Liver (tissue), 9 donors: ENCODE results near the gene IREB2. TPM values are rescaled to one million over a fixed set of nuclear protein-coding genes. Genes with fewer than 3 reads are reported as not detected.

Experiments used
- DNase-seq: peaks from one replicate; pipeline ENCODE4 v3.0.0-alpha.2; 2017; ENCODE audit warnings: low spot score
- H3K27ac ChIP-seq, 2 donors: one replicate each; pipeline ENCODE4 v1.7.0; 2013; ENCODE audit warnings: inconsistent platforms in 2 of 2, low read length in 2 of 2, control low read depth in 1 of 2, low read depth in 1 of 2, mild to moderate bottlenecking in 1 of 2
- H3K27me3 ChIP-seq, 4 donors: one replicate each; pipeline versions ENCODE4 v1.6.1 to v1.7.0; 2013; ENCODE audit warnings: low read length in 3 of 4, inconsistent platforms in 1 of 4, mild to moderate bottlenecking in 1 of 4, moderate library complexity in 1 of 4; ENCODE audit not compliant: control insufficient read depth in 4 of 4, insufficient read depth in 4 of 4
- H3K36me3 ChIP-seq, 4 donors: one replicate each; pipeline versions ENCODE4 v1.6.1 to v1.7.0; 2013; ENCODE audit warnings: low read length in 3 of 4, mild to moderate bottlenecking in 3 of 4, low read depth in 1 of 4, moderate library complexity in 1 of 4; ENCODE audit not compliant: control insufficient read depth in 4 of 4, insufficient read depth in 3 of 4
- H3K4me1 ChIP-seq, 4 donors: one replicate each; pipeline versions ENCODE4 v1.6.1 to v1.7.0; 2013; ENCODE audit warnings: low read length in 3 of 4, mild to moderate bottlenecking in 3 of 4, moderate library complexity in 1 of 4; ENCODE audit not compliant: control insufficient read depth in 4 of 4, insufficient read depth in 4 of 4
- H3K4me3 ChIP-seq, 3 donors: one replicate each; pipeline versions ENCODE4 v1.6.1 to v1.7.0; 2013; ENCODE audit warnings: low read length in 3 of 3, control low read depth in 1 of 3, low read depth in 1 of 3, mild to moderate bottlenecking in 1 of 3
- H3K9ac ChIP-seq, 2 donors: one replicate each; pipeline ENCODE4 v1.7.0; 2013; ENCODE audit warnings: low read length in 2 of 2, mild to moderate bottlenecking in 2 of 2, moderate library complexity in 2 of 2, control low read depth in 1 of 2, low read depth in 1 of 2
- H3K9me3 ChIP-seq, 4 donors: one replicate each; pipeline versions ENCODE4 v1.6.1 to v1.7.0; 2013; ENCODE audit warnings: low read length in 3 of 4; ENCODE audit not compliant: control insufficient read depth in 4 of 4
- EGR1 ChIP-seq, 2 donors: IDR thresholded peaks; 2 replicates each; pipeline ENCODE4 v1.6.1; 2016 to 2018; ENCODE audit warnings: antibody characterized with exemption in 2 of 2, low read depth in 2 of 2
- FOXA1 ChIP-seq: IDR thresholded peaks from 2 replicates; pipeline ENCODE4 v1.6.1; 2016; ENCODE audit warnings: antibody characterized with exemption
- FOXA2 ChIP-seq: IDR thresholded peaks from 2 replicates; pipeline ENCODE4 v1.6.1; 2016; ENCODE audit warnings: antibody characterized with exemption
- GABPA ChIP-seq, 2 donors: IDR thresholded peaks in 1 of 2; conservative IDR thresholded peaks in 1 of 2; 2 replicates each; pipeline ENCODE4 v1.6.1; 2016; ENCODE audit warnings: antibody characterized with exemption in 2 of 2, mild to moderate bottlenecking in 1 of 2, moderate library complexity in 1 of 2
- HNF4A ChIP-seq, 2 donors: conservative IDR thresholded peaks; 2 replicates each; pipeline ENCODE4 v1.6.1; 2016; ENCODE audit warnings: antibody characterized with exemption in 2 of 2, mild to moderate bottlenecking in 2 of 2
- HNF4G ChIP-seq: IDR thresholded peaks from 2 replicates; pipeline ENCODE4 v1.6.1; 2016; ENCODE audit warnings: antibody characterized with exemption
- JUND ChIP-seq, 2 donors: IDR thresholded peaks; 2 replicates each; pipeline ENCODE4 v1.6.1; 2016; ENCODE audit warnings: antibody characterized with exemption in 2 of 2
- NR2F2 ChIP-seq: IDR thresholded peaks from 2 replicates; pipeline ENCODE4 v1.6.1; 2016; ENCODE audit warnings: antibody characterized with exemption
- RAD21 ChIP-seq, 2 donors: IDR thresholded peaks; 2 replicates each; pipeline ENCODE4 v1.6.1; 2016; ENCODE audit warnings: antibody characterized with exemption in 2 of 2, mild to moderate bottlenecking in 2 of 2
- RXRA ChIP-seq, 2 donors: IDR thresholded peaks; 2 replicates each; pipeline ENCODE4 v1.6.1; 2017 to 2018; ENCODE audit warnings: antibody characterized with exemption in 2 of 2, mild to moderate bottlenecking in 1 of 2
- SP1 ChIP-seq: IDR thresholded peaks from 2 replicates; pipeline ENCODE4 v1.6.1; 2018; ENCODE audit warnings: antibody characterized with exemption, mild to moderate bottlenecking
- TAF1 ChIP-seq: conservative IDR thresholded peaks from 2 replicates; pipeline ENCODE4 v1.6.1; 2016; ENCODE audit warnings: antibody characterized with exemption, mild to moderate bottlenecking
- YY1 ChIP-seq: IDR thresholded peaks from 2 replicates; pipeline ENCODE4 v1.6.1; 2016; ENCODE audit warnings: antibody characterized with exemption, mild to moderate bottlenecking
- WGBS: extraction: QIAGEN DNeasy Blood & Tissue Kit; methylation state at CpG from one replicate; pipeline ENCODE4 v1.1.7; 2013; 5-methylcytosine and 5-hydroxymethylcytosine counted together
- polyA plus RNA-seq, 2 donors: library from polyadenylated mRNA; stranded (reverse) in 1 of 2; unstranded in 1 of 2; fragments of 200-250 nt in 1 of 2; fragments of >200 nt in 1 of 2; fragmentation: Nextera tagmentation in 1 of 2; extraction: Ambion mirVana in 1 of 2; gene quantifications; one replicate each; pipeline versions ENCODE4 v1.2.1 to v1.2.3, GENCODE V29; 2013 to 2015
- total RNA-seq, 2 donors: library from RNA; depleted of rRNA; stranded (reverse); fragments of >200 nt; gene quantifications; one replicate each; pipeline ENCODE4 v1.2.3, GENCODE V29; 2014
- TF ChIP-seq, protein P1 (sequence below): IDR thresholded peaks from 2 replicates; pipeline ENCODE4 v1.6.1; 2016; ENCODE audit warnings: antibody characterized with exemption
- TF ChIP-seq, protein P2 (sequence below): fragments of 150-350 bp; IDR thresholded peaks from 2 replicates; pipeline ENCODE4 v1.5.1; 2017; ENCODE audit warnings: improper control_type of control experiment, low read depth, low read length; ENCODE audit not compliant: missing input control
- TF ChIP-seq, protein P3 (sequence below): IDR thresholded peaks from 2 replicates; pipeline ENCODE4 v1.6.1; 2016; ENCODE audit warnings: antibody characterized with exemption
- TF ChIP-seq, protein P4 (sequence below): IDR thresholded peaks from 2 replicates; pipeline ENCODE4 v1.6.1; 2016; ENCODE audit warnings: antibody characterized with exemption, mild to moderate bottlenecking
- TF ChIP-seq, protein P5 (sequence below): IDR thresholded peaks from 2 replicates; pipeline ENCODE4 v1.6.1; 2016; ENCODE audit warnings: antibody characterized with exemption
- donor health status: healthy.
- donor health status: healthy.
- donor health status: healthy.
- donor health status: healthy.
- donor health status: healthy.

IREB2 gene
- total and polyA plus RNA-seq, 4 donors: 7.0 to 51.4 (median 17.0) TPM

DNA sequence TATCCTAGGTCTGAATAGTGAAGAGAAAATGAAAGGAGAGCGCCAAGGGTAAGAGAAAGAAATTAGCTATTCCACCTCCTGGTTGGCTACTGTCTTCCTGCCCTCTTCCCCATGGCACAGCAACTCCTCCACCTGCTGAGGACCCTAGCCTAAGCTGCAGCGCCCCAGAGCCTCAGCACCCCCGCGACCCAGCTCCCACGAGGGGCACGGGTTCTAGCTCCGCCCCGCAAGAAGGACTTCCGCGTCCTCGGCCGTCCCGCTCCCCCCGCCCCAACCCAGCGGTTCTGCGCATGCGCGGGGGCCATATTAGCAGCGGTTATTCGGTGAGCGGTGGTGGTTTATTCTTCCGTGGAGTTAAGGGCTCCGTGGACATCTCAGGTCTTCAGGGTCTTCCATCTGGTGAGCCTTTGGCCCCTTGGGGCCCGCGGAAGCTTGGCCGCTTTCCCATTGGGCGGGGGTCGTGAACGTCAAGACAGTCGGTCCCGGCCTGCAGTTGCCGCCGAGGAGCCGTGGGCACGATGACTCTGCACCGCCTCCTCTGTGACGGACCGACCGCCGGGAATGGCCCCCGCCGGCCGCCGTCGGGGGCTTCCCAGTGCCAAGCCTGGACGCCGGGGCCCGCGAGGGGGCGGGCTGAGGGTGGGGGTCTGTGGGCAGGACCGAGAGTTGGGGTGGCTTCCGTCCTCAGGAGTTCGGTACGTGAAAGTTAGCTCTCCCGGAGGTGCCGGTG, 102.3 kb downstream of the IREB2 start, which contains the start of gene PSMA4:
PSMA4 (plus strand) TSS at position 304 of the 730 bp plus-strand sequence. CDS start 1,484 bp downstream, outside the sequence.
- under 1% methylated on average over 56 of the region's 56 CpGs for WGBS

More for the DNA sequence above, 102.3 kb downstream of the IREB2 start, which contains the start of gene PSMA4:
- peak; percentile 94 for DNase-seq
- Histone ChIP-seq H3K9me3 (no peaks in the 10 kb centered on the region), H3K27me3 (no peaks in the 10 kb centered on the region), H3K9ac (peak within 1 kb of the TSS; percentile 98 to 100), H3K4me3 (peak within 1 kb of the TSS; percentile 90 to 98 (median 92)), H3K36me3 (peaks cover 1 to 20% (median 18%) of the 10 kb centered on the region in 4 donors), H3K4me1 (peaks cover 0 to 21% (median 11%) of the 10 kb centered on the region in 4 donors), H3K27ac (peak within 1 kb of the TSS; percentile 96 to 98)
- TF ChIP-seq, protein P1, sequence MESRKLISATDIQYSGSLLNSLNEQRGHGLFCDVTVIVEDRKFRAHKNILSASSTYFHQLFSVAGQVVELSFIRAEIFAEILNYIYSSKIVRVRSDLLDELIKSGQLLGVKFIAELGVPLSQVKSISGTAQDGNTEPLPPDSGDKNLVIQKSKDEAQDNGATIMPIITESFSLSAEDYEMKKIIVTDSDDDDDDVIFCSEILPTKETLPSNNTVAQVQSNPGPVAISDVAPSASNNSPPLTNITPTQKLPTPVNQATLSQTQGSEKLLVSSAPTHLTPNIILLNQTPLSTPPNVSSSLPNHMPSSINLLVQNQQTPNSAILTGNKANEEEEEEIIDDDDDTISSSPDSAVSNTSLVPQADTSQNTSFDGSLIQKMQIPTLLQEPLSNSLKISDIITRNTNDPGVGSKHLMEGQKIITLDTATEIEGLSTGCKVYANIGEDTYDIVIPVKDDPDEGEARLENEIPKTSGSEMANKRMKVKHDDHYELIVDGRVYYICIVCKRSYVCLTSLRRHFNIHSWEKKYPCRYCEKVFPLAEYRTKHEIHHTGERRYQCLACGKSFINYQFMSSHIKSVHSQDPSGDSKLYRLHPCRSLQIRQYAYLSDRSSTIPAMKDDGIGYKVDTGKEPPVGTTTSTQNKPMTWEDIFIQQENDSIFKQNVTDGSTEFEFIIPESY: peak; percentile 74
- TF ChIP-seq HNF4G: no peak
- no peak for TF ChIP-seq RAD21 (IDR thresholded peaks at IDR 0.05)
- TF ChIP-seq, protein P2, sequence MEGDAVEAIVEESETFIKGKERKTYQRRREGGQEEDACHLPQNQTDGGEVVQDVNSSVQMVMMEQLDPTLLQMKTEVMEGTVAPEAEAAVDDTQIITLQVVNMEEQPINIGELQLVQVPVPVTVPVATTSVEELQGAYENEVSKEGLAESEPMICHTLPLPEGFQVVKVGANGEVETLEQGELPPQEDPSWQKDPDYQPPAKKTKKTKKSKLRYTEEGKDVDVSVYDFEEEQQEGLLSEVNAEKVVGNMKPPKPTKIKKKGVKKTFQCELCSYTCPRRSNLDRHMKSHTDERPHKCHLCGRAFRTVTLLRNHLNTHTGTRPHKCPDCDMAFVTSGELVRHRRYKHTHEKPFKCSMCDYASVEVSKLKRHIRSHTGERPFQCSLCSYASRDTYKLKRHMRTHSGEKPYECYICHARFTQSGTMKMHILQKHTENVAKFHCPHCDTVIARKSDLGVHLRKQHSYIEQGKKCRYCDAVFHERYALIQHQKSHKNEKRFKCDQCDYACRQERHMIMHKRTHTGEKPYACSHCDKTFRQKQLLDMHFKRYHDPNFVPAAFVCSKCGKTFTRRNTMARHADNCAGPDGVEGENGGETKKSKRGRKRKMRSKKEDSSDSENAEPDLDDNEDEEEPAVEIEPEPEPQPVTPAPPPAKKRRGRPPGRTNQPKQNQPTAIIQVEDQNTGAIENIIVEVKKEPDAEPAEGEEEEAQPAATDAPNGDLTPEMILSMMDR: no peak
- TF ChIP-seq RXRA (IDR thresholded peaks at IDR 0.05): peak in 1 of 2 donors; percentile 6
- peak; percentile 98 for TF ChIP-seq YY1
- no peak for TF ChIP-seq FOXA1
- peak in 1 of 2 donors; percentile 45 for TF ChIP-seq GABPA (IDR thresholded peaks at IDR 0.05 in 1 of 2, conservative IDR thresholded peaks at IDR 0.05 in 1 of 2)
- TF ChIP-seq TAF1: no peak
- no peak for TF ChIP-seq JUND (IDR thresholded peaks at IDR 0.05)
- TF ChIP-seq HNF4A (conservative IDR thresholded peaks at IDR 0.05): no peak
- TF ChIP-seq, protein P3, sequence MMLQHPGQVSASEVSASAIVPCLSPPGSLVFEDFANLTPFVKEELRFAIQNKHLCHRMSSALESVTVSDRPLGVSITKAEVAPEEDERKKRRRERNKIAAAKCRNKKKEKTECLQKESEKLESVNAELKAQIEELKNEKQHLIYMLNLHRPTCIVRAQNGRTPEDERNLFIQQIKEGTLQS: no peak
- TF ChIP-seq FOXA2: no peak
- TF ChIP-seq, protein P4, sequence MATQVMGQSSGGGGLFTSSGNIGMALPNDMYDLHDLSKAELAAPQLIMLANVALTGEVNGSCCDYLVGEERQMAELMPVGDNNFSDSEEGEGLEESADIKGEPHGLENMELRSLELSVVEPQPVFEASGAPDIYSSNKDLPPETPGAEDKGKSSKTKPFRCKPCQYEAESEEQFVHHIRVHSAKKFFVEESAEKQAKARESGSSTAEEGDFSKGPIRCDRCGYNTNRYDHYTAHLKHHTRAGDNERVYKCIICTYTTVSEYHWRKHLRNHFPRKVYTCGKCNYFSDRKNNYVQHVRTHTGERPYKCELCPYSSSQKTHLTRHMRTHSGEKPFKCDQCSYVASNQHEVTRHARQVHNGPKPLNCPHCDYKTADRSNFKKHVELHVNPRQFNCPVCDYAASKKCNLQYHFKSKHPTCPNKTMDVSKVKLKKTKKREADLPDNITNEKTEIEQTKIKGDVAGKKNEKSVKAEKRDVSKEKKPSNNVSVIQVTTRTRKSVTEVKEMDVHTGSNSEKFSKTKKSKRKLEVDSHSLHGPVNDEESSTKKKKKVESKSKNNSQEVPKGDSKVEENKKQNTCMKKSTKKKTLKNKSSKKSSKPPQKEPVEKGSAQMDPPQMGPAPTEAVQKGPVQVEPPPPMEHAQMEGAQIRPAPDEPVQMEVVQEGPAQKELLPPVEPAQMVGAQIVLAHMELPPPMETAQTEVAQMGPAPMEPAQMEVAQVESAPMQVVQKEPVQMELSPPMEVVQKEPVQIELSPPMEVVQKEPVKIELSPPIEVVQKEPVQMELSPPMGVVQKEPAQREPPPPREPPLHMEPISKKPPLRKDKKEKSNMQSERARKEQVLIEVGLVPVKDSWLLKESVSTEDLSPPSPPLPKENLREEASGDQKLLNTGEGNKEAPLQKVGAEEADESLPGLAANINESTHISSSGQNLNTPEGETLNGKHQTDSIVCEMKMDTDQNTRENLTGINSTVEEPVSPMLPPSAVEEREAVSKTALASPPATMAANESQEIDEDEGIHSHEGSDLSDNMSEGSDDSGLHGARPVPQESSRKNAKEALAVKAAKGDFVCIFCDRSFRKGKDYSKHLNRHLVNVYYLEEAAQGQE: no peak
- TF ChIP-seq SP1: no peak
- TF ChIP-seq NR2F2: no peak
- TF ChIP-seq EGR1 (IDR thresholded peaks at IDR 0.05; ENCODE audit: low read depth in 2 of 2): no peak
- TF ChIP-seq, protein P5, sequence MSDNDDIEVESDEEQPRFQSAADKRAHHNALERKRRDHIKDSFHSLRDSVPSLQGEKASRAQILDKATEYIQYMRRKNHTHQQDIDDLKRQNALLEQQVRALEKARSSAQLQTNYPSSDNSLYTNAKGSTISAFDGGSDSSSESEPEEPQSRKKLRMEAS: peak; percentile 34
